ENCODE data around the gene CYSRT1.

- TF ChIP-seq POLR2A (IDR thresholded peaks at IDR 0.05): no peak
- TF ChIP-seq CTCF (IDR thresholded peaks at IDR 0.05): no peak
Observed at GRCh38 chr9:137213160-137214060, 11.6 kb upstream of the CYSRT1 start.

Measured in testis (tissue), 2 donors.